ENCODE measurements around the gene SEC16A.
A peak's percentile ranks its signal among the peaks of the same experiment; 100 is the strongest.

The SEC16A gene

GRCh38 chr9:136403915-136404800 is 78.7 kb downstream of the SEC16A start:
- Histone ChIP-seq H2AFZ (ENCODE audit: low read depth) (no peak overlapping the region), H4K20me1 (ENCODE audit: insufficient read depth) (0 out of 2 replicates have a peak, but pooled peaks cover under 1% of the 10 kb centered on the region), H3K36me3 (ENCODE audit: insufficient read depth) (no peaks in the 10 kb centered on the region), H3K79me2 (ENCODE audit: insufficient read depth, low read depth) (peaks cover 23% of the 10 kb centered on the region), H3K27ac (peak overlapping the region; percentile 49), H3K27me3 (ENCODE audit: insufficient read depth, low read depth) (no peaks in the 10 kb centered on the region), H3K4me1 (ENCODE audit: low read depth, poor library complexity, severe bottlenecking) (peaks cover 65% of the 10 kb centered on the region), H3K4me2 (peak overlapping the region; percentile 55), H3K4me3 (IDR thresholded peaks at IDR 0.05; ENCODE audit: insufficient read depth, low read depth, low read length) (no peak overlapping the region), H3K9ac (no peak overlapping the region)
- no peak for TF ChIP-seq CTCF (conservative IDR thresholded peaks at IDR 0.05; ENCODE audit: low read depth, low read length)

GRCh38 chr9:136403538-136403914 is 79.3 kb downstream of the SEC16A start:
- Histone ChIP-seq H3K4me3 (IDR thresholded peaks at IDR 0.05; ENCODE audit: insufficient read depth, low read depth, low read length) (no peak overlapping the region), H3K79me2 (ENCODE audit: insufficient read depth, low read depth) (peaks cover 23% of the 10 kb centered on the region), H3K27ac (peak overlapping the region; percentile 49; the same call in 1 of the 2 replicates), H3K4me1 (ENCODE audit: low read depth, poor library complexity, severe bottlenecking) (peaks cover 64% of the 10 kb centered on the region), H3K4me2 (peak overlapping the region; percentile 55; the same call in 1 of the 2 replicates), H3K9ac (no peak overlapping the region), H3K36me3 (ENCODE audit: insufficient read depth) (no peaks in the 10 kb centered on the region), H2AFZ (ENCODE audit: low read depth) (no peak overlapping the region), H4K20me1 (ENCODE audit: insufficient read depth) (peaks cover 5% of the 10 kb centered on the region; the same call in 1 of the 2 replicates), H3K27me3 (ENCODE audit: insufficient read depth, low read depth) (no peaks in the 10 kb centered on the region)
- no peak for TF ChIP-seq CTCF (conservative IDR thresholded peaks at IDR 0.05; ENCODE audit: low read depth, low read length)

GRCh38 chr9:136402067-136402466 is 80.8 kb downstream of the SEC16A start:
- no peak overlapping the region for H3K9ac ChIP-seq
- peaks cover 5% of the 10 kb centered on the region; the same call in 1 of the 2 replicates for H4K20me1 ChIP-seq (ENCODE audit: insufficient read depth)
- no peak overlapping the region for H3K4me3 ChIP-seq (IDR thresholded peaks at IDR 0.05; ENCODE audit: insufficient read depth, low read depth, low read length)
- TF ChIP-seq CTCF (conservative IDR thresholded peaks at IDR 0.05; ENCODE audit: low read depth, low read length), result no peak
- H3K27me3 ChIP-seq (ENCODE audit: insufficient read depth, low read depth), result no peaks in the 10 kb centered on the region
- peaks cover 21% of the 10 kb centered on the region for H3K79me2 ChIP-seq (ENCODE audit: insufficient read depth, low read depth)
- H3K27ac ChIP-seq, result no peak overlapping the region
- H3K36me3 ChIP-seq (ENCODE audit: insufficient read depth), result peaks cover 2% of the 10 kb centered on the region; the same call in 1 of the 2 replicates
- H2AFZ ChIP-seq (ENCODE audit: low read depth), result no peak overlapping the region
- H3K4me1 ChIP-seq (ENCODE audit: low read depth, poor library complexity, severe bottlenecking), result peaks cover 65% of the 10 kb centered on the region
- H3K4me2 ChIP-seq, result no peak overlapping the region

GRCh38 chr9:136401173-136401922 is 81.5 kb downstream of the SEC16A start:
- Histone ChIP-seq H3K4me3 (IDR thresholded peaks at IDR 0.05; ENCODE audit: insufficient read depth, low read depth, low read length) (no peak overlapping the region), H3K9ac (no peak overlapping the region), H2AFZ (ENCODE audit: low read depth) (no peak overlapping the region), H3K4me1 (ENCODE audit: low read depth, poor library complexity, severe bottlenecking) (peaks cover 57% of the 10 kb centered on the region), H3K36me3 (ENCODE audit: insufficient read depth) (peaks cover 4% of the 10 kb centered on the region; the same call in 1 of the 2 replicates), H4K20me1 (ENCODE audit: insufficient read depth) (peaks cover 5% of the 10 kb centered on the region; the same call in 1 of the 2 replicates), H3K4me2 (no peak overlapping the region), H3K79me2 (ENCODE audit: insufficient read depth, low read depth) (peaks cover 21% of the 10 kb centered on the region), H3K27ac (no peak overlapping the region), H3K27me3 (ENCODE audit: insufficient read depth, low read depth) (no peaks in the 10 kb centered on the region)
- TF ChIP-seq CTCF (conservative IDR thresholded peaks at IDR 0.05; ENCODE audit: low read depth, low read length), result no peak
